NOMO-1 treated with DMSO at 0.1 percent for 48 hours (cell line): ENCODE measurements around the gene PTPRT.
"Not testable (repeated sequence)": the region's sequence is repeated elsewhere in the genome, so short reads cannot be mapped to it uniquely, and the experiment has no call there.

Source experiments
- DNase-seq: peaks from one replicate; lab custom pipeline; 2025; ENCODE audit not compliant: unreplicated experiment; lab: John Stamatoyannopoulos, UW

PTPRT gene

GRCh38 chr20:42258564-42259302, 931.0 kb downstream of the PTPRT start:
- no peak for DNase-seq

- no peak for DNase-seq
Observed at GRCh38 chr20:42255821-42256220, 933.9 kb downstream of the PTPRT start.

DNA sequence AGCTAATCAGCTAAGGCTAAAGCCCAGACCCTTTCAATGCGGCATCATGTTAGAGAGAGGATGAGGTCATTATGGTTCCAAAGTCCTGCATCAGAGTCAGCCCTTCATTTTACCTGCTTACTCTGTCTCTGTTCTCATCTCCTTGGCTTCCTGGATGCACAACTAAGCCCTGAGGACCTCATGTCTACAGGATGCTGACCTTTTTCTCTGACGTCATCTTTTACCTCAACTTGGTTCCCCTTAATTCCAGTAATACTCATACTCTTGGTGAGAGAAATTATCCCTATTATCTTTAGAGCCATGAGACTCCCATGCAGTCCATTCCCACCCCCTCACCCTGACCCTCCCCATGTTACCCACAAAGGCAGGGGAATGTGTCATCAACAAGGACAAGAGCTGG, 935.0 kb downstream of the PTPRT start:
- no peak for DNase-seq

GRCh38 chr20:42252116-42252515, 937.6 kb downstream of the PTPRT start:
- DNase-seq = no peak

DNA sequence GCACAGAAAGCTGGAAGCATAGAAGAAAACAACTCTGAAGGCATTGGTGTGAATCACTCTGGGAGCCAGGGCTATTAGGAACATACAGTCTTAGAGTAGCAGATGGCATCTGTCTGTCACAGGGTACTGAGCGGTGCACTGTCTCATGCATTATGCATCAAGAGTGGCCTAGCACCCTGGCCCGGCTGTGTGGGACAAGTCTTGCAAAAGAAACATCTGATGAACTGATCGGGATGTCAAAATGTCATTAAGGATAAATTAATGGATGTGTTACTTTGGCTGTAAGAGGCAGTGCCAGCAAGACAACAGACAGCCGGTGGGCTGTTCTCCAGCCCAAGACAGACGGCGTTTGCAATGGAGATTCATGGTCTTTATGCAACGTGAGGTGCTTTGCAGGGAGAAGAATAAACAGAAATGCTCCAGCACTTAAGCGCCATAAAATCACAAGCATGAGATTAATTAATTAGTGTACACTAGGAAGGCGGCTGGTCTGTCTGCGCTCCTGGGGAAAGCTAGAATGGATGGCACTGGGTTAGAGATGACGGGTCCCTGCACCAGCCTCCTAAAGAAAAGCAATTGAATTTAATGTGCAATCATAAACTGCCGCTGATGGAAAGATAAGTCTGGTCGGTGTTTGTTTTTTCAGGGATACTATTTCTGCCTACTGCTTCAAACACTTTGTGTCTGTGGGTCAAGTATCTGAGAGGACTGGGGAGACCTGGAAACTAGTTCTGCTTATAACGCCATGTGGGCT, 970.9 kb downstream of the PTPRT start:
- no peak for DNase-seq

- no peak for DNase-seq
Observed at GRCh38 chr20:42214074-42214473, 975.6 kb downstream of the PTPRT start.

- DNase-seq = no peak
Observed at GRCh38 chr20:42212391-42212790, 977.3 kb downstream of the PTPRT start.

DNA sequence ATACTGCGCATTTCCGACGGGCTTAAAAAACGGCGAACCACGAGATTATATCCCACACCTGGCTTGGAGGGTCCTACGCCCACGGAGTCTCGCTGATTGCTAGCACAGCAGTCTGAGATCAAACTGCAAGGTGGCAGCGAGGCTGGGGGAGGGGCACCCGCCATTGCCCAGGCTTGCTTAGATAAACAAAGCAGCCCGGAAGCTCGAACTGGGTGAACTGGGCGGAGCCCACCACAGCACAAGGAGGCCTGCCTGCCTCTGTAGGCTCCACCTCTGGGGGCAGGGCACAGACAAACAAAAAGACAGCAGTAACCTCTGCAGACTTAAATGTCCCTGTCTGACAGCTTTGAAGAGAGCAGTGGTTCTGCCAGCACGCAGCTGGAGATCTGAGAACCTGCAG, 983.1 kb downstream of the PTPRT start:
- not testable (repeated sequence) for DNase-seq

DNA sequence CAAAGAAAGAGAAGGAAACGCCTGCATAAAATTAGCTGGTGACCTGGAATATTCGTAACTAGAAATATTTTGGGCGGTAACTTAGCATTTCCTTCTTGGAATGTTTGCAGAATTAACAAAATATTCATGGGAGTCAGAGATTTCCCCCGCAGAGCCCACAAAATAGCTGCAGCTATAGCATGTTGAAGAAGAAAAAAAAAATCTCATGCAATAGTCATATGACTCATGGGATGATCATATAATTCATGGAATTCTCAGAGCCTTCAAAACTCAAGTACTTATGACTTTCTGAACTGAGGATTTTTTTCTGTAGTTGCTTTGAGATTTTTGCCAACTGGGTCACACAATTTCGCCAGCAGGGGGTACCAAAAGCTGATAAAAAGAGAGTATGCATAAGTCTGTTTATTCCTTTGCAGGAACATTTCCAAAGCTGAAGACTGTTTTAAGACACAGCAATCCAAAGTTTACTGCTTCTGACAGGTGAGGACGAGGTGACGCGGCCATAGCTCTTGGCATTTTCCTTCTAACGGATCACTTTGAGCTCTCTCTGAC, 985.5 kb downstream of the PTPRT start:
- no peak for DNase-seq

GRCh38 chr20:42197599-42197998, 992.1 kb downstream of the PTPRT start:
- no peak for DNase-seq

- DNase-seq = no peak
Observed at GRCh38 chr20:42193119-42193518, 996.6 kb downstream of the PTPRT start.

DNA sequence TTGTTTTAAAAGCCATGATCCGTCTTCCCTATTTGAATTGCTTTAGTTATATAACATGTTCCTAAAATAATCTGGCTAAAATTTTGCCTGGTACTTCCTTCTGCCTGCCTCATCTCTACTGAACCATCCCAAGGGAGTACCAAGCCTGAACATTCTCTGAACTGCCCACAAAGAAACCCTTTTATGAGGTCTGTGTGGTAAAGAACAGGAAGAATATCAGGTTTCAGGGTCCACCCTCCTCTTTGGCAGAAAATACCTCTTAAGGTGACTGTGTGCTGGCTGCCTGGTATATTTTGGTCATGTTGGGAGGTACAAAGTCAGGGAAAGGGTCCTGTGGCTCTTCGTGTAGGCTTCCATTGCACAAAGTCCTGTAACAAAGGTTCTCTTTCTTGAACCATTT, 997.4 kb downstream of the PTPRT start:
- no peak for DNase-seq

DNA sequence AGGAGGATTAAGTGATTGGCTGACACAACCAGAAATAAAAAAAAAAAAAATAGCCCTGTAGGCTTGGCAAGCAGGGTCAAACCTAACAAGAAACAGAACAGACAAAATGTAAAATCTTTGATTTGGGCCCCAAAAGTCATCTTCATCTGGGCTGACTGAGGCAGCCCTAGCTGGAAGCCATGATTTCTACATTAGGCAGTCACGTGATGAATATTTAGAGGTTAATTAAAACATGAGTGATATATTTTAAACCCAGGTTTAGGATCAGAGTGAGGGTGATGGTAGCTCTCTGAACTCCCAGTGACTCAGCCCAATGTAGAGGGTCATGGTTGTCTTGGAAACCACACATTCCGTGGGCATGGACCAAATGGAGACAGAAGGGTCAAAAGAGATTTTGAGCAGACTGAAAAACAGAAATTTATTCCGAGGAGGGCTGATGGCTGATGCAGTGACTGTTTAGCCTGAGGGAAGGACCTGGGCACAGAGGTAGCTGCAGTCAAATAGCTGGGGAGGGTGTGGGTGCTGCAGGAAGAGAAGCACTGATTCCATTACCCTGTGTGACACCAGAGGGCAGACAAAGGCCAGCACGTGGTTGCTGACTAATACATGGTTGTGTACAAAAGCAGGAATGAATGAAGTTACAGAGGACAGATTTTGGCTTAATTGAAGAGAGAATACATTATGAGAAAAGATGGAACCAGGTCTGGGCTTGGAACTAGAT, 998.4 kb downstream of the PTPRT start:
- DNase-seq = no peak

- no peak for DNase-seq
Observed at GRCh38 chr20:42190084-42190483, 999.6 kb downstream of the PTPRT start.

GRCh38 chr20:42186337-42186736, 1003.4 kb downstream of the PTPRT start:
- DNase-seq = no peak

DNA sequence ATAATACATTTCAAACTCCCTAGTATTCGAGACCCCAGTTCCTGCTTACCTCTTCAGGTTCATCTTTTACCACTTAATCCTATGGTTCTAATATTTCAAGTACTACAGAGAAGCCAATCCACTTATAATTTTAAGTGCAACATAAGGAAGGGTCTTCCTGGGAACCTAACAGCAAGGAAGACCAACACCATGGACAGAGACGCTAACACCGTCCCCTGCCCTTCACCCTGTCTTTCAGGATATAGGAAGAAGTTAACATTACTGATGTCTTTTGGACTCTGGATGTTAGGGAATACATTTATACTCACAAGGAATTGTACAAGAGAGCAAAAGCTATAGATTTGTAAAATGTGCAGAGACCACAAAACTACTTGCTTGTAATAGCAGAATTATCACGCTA, 1006.6 kb downstream of the PTPRT start:
- no peak for DNase-seq

GRCh38 chr20:42181064-42181463, 1008.6 kb downstream of the PTPRT start:
- DNase-seq = no peak

DNA sequence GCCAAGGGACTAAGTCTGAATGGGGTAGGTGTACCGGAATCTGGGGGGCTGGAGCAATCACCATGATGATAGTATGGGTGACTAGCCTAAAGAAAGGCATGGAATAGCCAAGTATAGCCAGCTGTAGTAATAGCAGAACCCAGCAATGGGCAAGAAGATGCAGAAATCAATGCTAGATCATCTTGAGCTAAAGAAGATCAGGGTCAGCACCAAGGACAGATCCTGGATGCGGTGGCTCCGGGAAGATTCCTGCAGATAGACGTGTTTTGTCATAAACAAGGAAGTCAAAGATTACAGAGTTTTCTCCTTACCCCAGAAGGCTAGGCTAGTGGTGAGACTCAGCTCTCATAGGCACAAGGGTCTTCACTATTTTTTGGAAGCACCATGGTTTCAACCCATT, 1009.9 kb downstream of the PTPRT start:
- peak; percentile 1 for DNase-seq

DNA sequence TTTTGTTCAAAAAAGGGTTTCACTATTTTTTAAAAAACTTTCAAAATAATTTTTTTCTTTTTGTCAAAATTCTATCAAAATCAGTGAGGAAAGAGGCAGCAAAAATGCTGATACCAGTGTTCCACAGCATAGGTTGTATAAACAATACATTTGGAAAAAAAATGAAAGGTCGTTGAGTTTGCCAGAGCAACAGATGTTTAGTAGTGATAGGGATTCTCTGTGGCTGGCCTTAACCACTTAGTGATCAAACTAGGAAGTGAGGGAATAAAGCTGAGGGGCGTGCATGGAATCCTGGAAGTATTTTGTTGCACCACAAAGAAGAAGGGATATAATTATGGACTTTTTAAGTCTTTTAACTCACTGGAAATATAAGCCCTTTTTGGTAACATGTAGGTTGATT, 1016.3 kb downstream of the PTPRT start:
- DNase-seq = no peak

GRCh38 chr20:42164121-42164890, 1025.4 kb downstream of the PTPRT start:
- DNase-seq = no peak
